Loucy (cell line): ENCODE results near the gene GVQW3.
A peak's percentile ranks its signal among the peaks of the same experiment; 100 is the strongest.

Source experiments
- H2AFZ ChIP-seq: fragments of 200-600 bp; sonication (generic); 2 replicates; pipeline ENCODE4 v1.6.0; 2016; ENCODE audit warnings: antibody characterized with exemption, mild to moderate bottlenecking, low read length, moderate library complexity
- H3F3A ChIP-seq: fragments of 200-600 bp; 2 replicates; pipeline ENCODE4 v1.6.0; 2016; ENCODE audit warnings: antibody characterized with exemption, low read depth, mild to moderate bottlenecking
- H3K27me3 ChIP-seq: fragments of 200-600 bp; sonication (generic); 2 replicates; pipeline ENCODE4 v1.6.1; 2014; ENCODE audit warnings: low read length, mild to moderate bottlenecking; ENCODE audit not compliant: insufficient read depth, poor library complexity, severe bottlenecking
- H3K36me3 ChIP-seq: fragments of 200-600 bp; sonication (generic); 2 replicates; pipeline ENCODE4 v1.6.1; 2016; ENCODE audit warnings: low read length; ENCODE audit not compliant: insufficient read depth
- H3K4me1 ChIP-seq: fragments of 200-600 bp; sonication (generic); 2 replicates; pipeline ENCODE4 v1.5.1; 2014; ENCODE audit warnings: low read length, mild to moderate bottlenecking; ENCODE audit not compliant: insufficient read depth, poor library complexity, severe bottlenecking
- H3K4me2 ChIP-seq: fragments of 200-600 bp; sonication (generic); 2 replicates; pipeline ENCODE4 v1.6.0; 2014; ENCODE audit warnings: antibody characterized with exemption, low read length, low read depth, mild to moderate bottlenecking; ENCODE audit not compliant: poor library complexity, severe bottlenecking
- H3K4me3 ChIP-seq: fragments of 200-600 bp; sonication (generic); 2 replicates; pipeline ENCODE4 v1.5.1; 2014; ENCODE audit warnings: low read length, mild to moderate bottlenecking, mixed read lengths; ENCODE audit not compliant: poor library complexity, severe bottlenecking
- H3K79me2 ChIP-seq: fragments of 200-600 bp; sonication (generic); 2 replicates; pipeline ENCODE4 v1.6.1; 2014; ENCODE audit warnings: low read length; ENCODE audit not compliant: insufficient read depth
- H3K9ac ChIP-seq: fragments of 200-600 bp; sonication (generic); 2 replicates; pipeline ENCODE4 v1.6.0; 2014; ENCODE audit warnings: mild to moderate bottlenecking, low read depth, low read length, moderate library complexity; ENCODE audit not compliant: poor library complexity, severe bottlenecking
- H3K9me2 ChIP-seq: fragments of 200-600 bp; sonication (generic); replicated peaks from 2 replicates; pipeline ENCODE4 v1.6.1; 2016; ENCODE audit warnings: low read depth, low read length, mixed read lengths
- H3K9me3 ChIP-seq: fragments of 200-600 bp; sonication (generic); 2 replicates; pipeline ENCODE4 v1.6.1; 2014; ENCODE audit warnings: mild to moderate bottlenecking, antibody characterized with exemption, low read length, low read depth; ENCODE audit not compliant: insufficient read depth
- H4K20me1 ChIP-seq: fragments of 200-600 bp; sonication (generic); 2 replicates; pipeline ENCODE4 v1.6.0; 2014; ENCODE audit warnings: antibody characterized with exemption, low read length, mild to moderate bottlenecking; ENCODE audit not compliant: insufficient read depth, poor library complexity, severe bottlenecking
- EZH2phosphoT487 ChIP-seq: fragments of 200-600 bp; IDR thresholded peaks from 2 replicates; pipeline ENCODE4 v1.6.1; 2018; ENCODE audit warnings: antibody characterized with exemption, mild to moderate bottlenecking, moderate library complexity, borderline replicate concordance
- TF ChIP-seq, protein P1 (sequence below): fragments of 200-600 bp; sonication (generic); conservative IDR thresholded peaks from 2 replicates; pipeline ENCODE4 v1.5.1; 2014; ENCODE audit warnings: mild to moderate bottlenecking, antibody characterized with exemption, low read length

Gene GVQW3

DNA sequence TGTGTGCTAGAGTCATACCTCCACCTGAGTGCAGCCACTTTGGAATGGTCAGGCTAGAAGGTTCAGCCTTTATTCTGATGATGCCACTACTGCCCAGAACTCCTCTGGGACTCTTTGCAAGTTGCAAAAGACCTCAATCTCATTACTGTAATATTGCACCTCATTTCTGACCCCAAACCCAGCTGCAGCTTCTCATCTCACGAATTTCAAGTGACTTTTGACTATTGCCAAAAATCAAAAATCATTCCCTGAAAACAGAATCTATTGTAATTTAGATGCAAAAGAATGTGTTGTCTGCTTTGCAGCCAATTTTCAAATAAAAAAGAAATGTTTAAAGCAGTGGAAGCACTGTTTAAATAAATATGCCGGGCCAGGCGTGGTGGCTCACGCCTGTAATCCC lies 25.2 kb downstream of the GVQW3 start:
- Histone ChIP-seq H3K27me3 (no peaks in the 10 kb centered on the region), H3F3A (no peaks in the 10 kb centered on the region), H2AFZ (no peak overlapping the region), H3K36me3 (no peaks in the 10 kb centered on the region), H3K9me2 (no peaks in the 10 kb centered on the region), H3K9ac (no peak overlapping the region), H3K9me3 (no peaks in the 10 kb centered on the region), H3K4me2 (no peak overlapping the region), H3K4me1 (peaks cover 8% of the 10 kb centered on the region), H4K20me1 (no peaks in the 10 kb centered on the region), H3K79me2 (no peaks in the 10 kb centered on the region), H3K4me3 (no peak overlapping the region)
- no peak for TF ChIP-seq EZH2phosphoT487
- TF ChIP-seq, protein P1, sequence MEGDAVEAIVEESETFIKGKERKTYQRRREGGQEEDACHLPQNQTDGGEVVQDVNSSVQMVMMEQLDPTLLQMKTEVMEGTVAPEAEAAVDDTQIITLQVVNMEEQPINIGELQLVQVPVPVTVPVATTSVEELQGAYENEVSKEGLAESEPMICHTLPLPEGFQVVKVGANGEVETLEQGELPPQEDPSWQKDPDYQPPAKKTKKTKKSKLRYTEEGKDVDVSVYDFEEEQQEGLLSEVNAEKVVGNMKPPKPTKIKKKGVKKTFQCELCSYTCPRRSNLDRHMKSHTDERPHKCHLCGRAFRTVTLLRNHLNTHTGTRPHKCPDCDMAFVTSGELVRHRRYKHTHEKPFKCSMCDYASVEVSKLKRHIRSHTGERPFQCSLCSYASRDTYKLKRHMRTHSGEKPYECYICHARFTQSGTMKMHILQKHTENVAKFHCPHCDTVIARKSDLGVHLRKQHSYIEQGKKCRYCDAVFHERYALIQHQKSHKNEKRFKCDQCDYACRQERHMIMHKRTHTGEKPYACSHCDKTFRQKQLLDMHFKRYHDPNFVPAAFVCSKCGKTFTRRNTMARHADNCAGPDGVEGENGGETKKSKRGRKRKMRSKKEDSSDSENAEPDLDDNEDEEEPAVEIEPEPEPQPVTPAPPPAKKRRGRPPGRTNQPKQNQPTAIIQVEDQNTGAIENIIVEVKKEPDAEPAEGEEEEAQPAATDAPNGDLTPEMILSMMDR: no peak

DNA sequence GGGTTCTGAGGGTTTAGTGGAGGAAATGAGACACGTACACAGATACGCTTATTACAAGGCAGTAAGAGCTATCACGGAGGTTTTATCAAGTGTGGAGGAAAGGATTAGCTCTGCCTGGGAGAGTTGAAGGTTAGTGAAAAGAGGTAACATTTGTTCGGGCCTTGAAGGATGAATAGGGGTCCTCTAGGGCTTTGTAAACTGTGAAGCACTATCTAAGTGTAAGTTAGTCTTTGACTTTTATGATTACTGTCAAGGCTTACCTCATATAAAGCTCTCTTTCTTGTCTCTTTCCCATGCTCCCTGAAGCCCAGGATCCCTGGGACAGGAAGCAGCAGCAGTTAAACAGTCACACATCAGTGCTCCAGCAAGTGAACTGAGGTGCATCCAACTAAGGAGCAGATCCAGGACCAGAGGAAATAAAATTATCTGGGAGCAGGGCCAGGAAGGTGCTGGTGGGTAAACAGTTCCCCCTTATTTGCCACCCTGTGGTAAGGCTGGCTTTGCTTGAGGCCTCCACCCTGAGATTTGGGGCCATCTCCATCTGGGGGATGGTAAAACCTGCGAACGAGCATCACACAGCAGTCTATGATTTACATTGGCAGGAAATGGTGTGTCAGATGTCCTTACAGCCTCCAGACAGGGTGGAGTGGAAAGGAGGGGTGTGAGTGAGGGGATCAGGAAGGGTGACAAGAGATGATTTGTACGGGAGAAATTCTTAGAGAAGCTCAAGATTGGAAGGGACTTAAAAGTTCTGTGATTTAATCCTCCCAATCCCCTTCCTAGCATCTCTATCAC lies 27.2 kb downstream of the GVQW3 start:
- no peak overlapping the region for H3K4me3 ChIP-seq
- peaks cover 8% of the 10 kb centered on the region for H3K4me1 ChIP-seq
- H3K9me3 ChIP-seq: no peaks in the 10 kb centered on the region
- H3F3A ChIP-seq: no peaks in the 10 kb centered on the region
- H3K36me3 ChIP-seq: no peaks in the 10 kb centered on the region
- peak overlapping the region; percentile 37 for H3K4me2 ChIP-seq
- TF ChIP-seq EZH2phosphoT487: no peak
- TF ChIP-seq, protein P1: no peak
- H3K9me2 ChIP-seq: no peaks in the 10 kb centered on the region
- H4K20me1 ChIP-seq: no peaks in the 10 kb centered on the region
- H2AFZ ChIP-seq: peak overlapping the region; percentile 4; the same call in 1 of the 2 replicates
- no peaks in the 10 kb centered on the region for H3K79me2 ChIP-seq
- no peak overlapping the region for H3K9ac ChIP-seq
- no peaks in the 10 kb centered on the region for H3K27me3 ChIP-seq

DNA sequence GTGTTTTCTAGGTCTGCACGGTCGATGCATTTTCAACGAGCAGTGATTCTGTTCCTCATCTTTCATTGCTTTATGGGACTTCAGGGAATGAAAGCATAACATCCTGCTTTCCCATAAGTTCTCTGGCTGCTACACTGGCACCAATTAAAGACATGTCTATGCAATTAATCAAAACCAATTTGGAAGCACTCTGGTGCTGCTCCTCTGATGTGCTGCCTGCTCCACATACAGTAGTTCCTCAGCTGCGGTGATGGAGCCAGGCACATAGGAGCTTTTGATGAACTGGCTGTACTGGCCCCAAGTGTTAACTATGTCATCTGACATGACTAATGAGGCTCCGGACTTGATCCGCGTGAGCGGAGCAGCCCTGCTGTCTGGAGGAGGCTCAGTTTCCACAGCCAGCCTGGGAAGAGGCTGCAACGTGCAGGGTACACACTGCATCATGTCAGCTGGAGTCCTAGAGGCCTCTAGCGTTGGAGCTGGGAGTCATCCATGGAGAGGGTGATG lies 29.8 kb downstream of the GVQW3 start:
- Histone ChIP-seq H3K36me3 (no peaks in the 10 kb centered on the region), H3K9me2 (no peaks in the 10 kb centered on the region), H3K9me3 (no peaks in the 10 kb centered on the region), H3F3A (no peaks in the 10 kb centered on the region), H4K20me1 (no peaks in the 10 kb centered on the region), H3K27me3 (no peaks in the 10 kb centered on the region), H3K79me2 (no peaks in the 10 kb centered on the region), H3K4me1 (peaks cover 8% of the 10 kb centered on the region), H3K9ac (no peak overlapping the region), H2AFZ (no peak overlapping the region), H3K4me3 (no peak overlapping the region), H3K4me2 (no peak overlapping the region)
- TF ChIP-seq, protein P1: no peak
- TF ChIP-seq EZH2phosphoT487: no peak
